ENCODE data around the gene OXCT1. TPM values are rescaled to one million over a fixed set of nuclear protein-coding genes. Genes with fewer than 3 reads are reported as not detected.

OXCT1 gene
- total and polyA plus RNA-seq, 2 of the 13 experiments (the other 11 are each of a cell fraction or from before 2014, with no cell fraction given), result 0.92 to 4.7 TPM

DNA sequence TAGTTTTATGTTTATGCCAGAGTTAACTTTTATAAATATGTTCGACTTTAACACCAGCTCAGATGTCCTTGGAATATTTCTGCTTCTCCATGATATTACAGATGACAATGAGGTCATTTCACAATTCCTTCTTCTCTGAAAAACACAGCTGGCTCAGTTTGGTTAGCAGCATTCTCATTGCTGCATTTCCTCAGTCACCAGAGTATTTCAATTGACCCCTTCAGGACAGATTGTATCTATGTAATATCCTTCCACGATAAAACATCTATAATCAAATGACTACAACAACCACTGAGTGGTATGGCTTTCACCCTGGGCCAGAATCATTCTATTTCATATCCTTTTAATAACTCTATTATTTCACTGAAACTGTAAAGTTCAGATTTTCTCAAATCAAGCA is 148.7 kb downstream of the OXCT1 start:
- intact Hi-C loops (cut with micrococcal nuclease; ENCODE audit: unreplicated experiment), result no loop called here

More for the DNA sequence above, 148.7 kb downstream of the OXCT1 start:
- H3K4me1 ChIP-seq (ENCODE audit: insufficient read depth, low read length), result no peaks in the 10 kb centered on the region
- WGBS (ENCODE audit: low lambda C conversion rate), result 0% methylated on average over 2 of the region's 2 CpGs
- no peak for DNase-seq (ENCODE audit: low spot score)
- H3K79me2 ChIP-seq (ENCODE audit: insufficient read depth, low read length), result no peaks in the 10 kb centered on the region
- H2AFZ ChIP-seq (ENCODE audit: low read length), result no peak overlapping the region
- H3K4me3 ChIP-seq (replicated peaks in 1 of 3; ENCODE audit: insufficient read depth in 1 of 3, low read depth in 2 of 3, low read length in 3 of 3), result no peak overlapping the region
- no peaks in the 10 kb centered on the region for H3K9me3 ChIP-seq (ENCODE audit: low read length)
- H3K4me2 ChIP-seq (ENCODE audit: low read depth, low read length), result no peak overlapping the region
- H3K36me3 ChIP-seq (replicated peaks in 1 of 2; ENCODE audit: control insufficient read depth in 1 of 2, insufficient read depth in 2 of 2, low read length in 2 of 2), result no peaks in the 10 kb centered on the region
- no peak for ATAC-seq
- no peaks in the 10 kb centered on the region for H3K27me3 ChIP-seq (ENCODE audit: control insufficient read depth in 1 of 2, insufficient read depth in 2 of 2, low read length in 2 of 2)
- in situ Hi-C loops (cut with HindIII; ENCODE audit: extremely low pct_ligation_motif_present, low pct_unique_long_range_greater_than_20kb), result loop anchor here (25.0 kb wide), 1 partner anchor 116 kb away; no protein-coding TSS in a partner anchor
- no peak overlapping the region for H3K27ac ChIP-seq (ENCODE audit: extremely low read length, insufficient read depth, low read length)
- CTCF ChIA-PET (ENCODE audit: low intra/inter-chr PET ratio, low total read pairs), result no interaction called here
- no peak for FAIRE-seq
- H4K20me1 ChIP-seq (ENCODE audit: insufficient read depth, low read length), result no peaks in the 10 kb centered on the region
- no TSS peak for BruUV-seq (replicated peaks)
- no peak overlapping the region for H3K9ac ChIP-seq (ENCODE audit: insufficient read depth, low read depth, low read length)
- POLR2A ChIA-PET, result no interaction called here
- TF ChIP-seq SUZ12 (IDR thresholded peaks at IDR 0.05; ENCODE audit: low read depth, low read length) (no peak), ZNF552 (CRISPR knock-in tag; IDR thresholded peaks at IDR 0.05; ENCODE audit: borderline replicate concordance) (no peak), ZNF556 (CRISPR knock-in tag; IDR thresholded peaks at IDR 0.05; ENCODE audit: borderline replicate concordance) (no peak), ZNF282 (IDR thresholded peaks at IDR 0.05; ENCODE audit: partially characterized antibody) (no peak), MBNL3 (CRISPR knock-in tag; conservative IDR thresholded peaks at IDR 0.05) (no peak), RCOR2 (CRISPR knock-in tag; IDR thresholded peaks at IDR 0.05) (no peak), ZFAT (CRISPR knock-in tag; conservative IDR thresholded peaks at IDR 0.05) (no peak), KAT8 (CRISPR knock-in tag; IDR thresholded peaks at IDR 0.05) (no peak), XRCC5 (optimal IDR thresholded peaks at IDR 0.05; ENCODE audit: low read length) (no peak), ZNF619 (CRISPR knock-in tag; IDR thresholded peaks at IDR 0.05) (no peak), KDM4B (CRISPR knock-in tag; IDR thresholded peaks at IDR 0.05) (no peak), HIVEP1 (CRISPR knock-in tag; IDR thresholded peaks at IDR 0.05) (no peak), ZNF761 (CRISPR knock-in tag; conservative IDR thresholded peaks at IDR 0.05) (no peak), HOXA9 (CRISPR knock-in tag; IDR thresholded peaks at IDR 0.05; ENCODE audit: borderline replicate concordance) (no peak), U2AF2 (IDR thresholded peaks at IDR 0.05; ENCODE audit: low read depth, low read length) (no peak)
- TF ChIP-seq, protein P1, sequence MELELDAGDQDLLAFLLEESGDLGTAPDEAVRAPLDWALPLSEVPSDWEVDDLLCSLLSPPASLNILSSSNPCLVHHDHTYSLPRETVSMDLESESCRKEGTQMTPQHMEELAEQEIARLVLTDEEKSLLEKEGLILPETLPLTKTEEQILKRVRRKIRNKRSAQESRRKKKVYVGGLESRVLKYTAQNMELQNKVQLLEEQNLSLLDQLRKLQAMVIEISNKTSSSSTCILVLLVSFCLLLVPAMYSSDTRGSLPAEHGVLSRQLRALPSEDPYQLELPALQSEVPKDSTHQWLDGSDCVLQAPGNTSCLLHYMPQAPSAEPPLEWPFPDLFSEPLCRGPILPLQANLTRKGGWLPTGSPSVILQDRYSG (CRISPR knock-in tag; IDR thresholded peaks at IDR 0.05), result no peak
- TF ChIP-seq, protein P2, sequence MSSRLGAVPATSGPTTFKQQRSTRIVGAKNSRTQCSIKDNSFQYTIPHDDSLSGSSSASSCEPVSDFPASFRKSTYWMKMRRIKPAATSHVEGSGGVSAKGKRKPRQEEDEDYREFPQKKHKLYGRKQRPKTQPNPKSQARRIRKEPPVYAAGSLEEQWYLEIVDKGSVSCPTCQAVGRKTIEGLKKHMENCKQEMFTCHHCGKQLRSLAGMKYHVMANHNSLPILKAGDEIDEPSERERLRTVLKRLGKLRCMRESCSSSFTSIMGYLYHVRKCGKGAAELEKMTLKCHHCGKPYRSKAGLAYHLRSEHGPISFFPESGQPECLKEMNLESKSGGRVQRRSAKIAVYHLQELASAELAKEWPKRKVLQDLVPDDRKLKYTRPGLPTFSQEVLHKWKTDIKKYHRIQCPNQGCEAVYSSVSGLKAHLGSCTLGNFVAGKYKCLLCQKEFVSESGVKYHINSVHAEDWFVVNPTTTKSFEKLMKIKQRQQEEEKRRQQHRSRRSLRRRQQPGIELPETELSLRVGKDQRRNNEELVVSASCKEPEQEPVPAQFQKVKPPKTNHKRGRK (CRISPR knock-in tag; IDR thresholded peaks at IDR 0.05), result no peak
